HK-2 (cell line): ENCODE measurements around the gene CDC40.
"Not testable (repeated sequence)": the region's sequence is repeated elsewhere in the genome, so short reads cannot be mapped to it uniquely, and the experiment has no call there.

ENCODE experiments used
- DNase-seq: peaks from one replicate; pipeline ENCODE4 v3.0.0-alpha.2; 2018; ENCODE audit not compliant: unreplicated experiment

The CDC40 gene

DNA sequence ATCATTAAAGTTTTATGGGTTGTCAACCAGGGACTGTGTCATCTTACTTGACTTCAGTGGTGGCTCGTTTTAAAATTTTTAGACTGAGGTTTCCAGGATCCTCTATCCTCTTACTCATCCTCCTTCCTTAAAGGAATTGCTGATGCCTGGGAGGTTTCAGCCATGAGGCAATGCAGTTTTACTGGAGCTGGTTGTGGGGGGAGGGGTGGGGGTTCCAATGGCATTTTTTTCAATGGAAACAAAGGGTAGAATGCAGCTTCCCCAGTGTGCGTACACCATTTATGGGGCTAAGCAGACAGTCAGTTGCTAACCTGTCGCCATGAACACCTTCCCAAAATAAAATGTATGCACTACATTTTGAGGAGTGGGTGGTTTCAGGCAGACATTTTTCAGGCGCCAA is 89.9 kb downstream of the CDC40 start:
- DNase-seq, result peak; percentile 1

GRCh38 chr6:110271732-110272022 is 91.5 kb downstream of the CDC40 start:
- no peak for DNase-seq

DNA sequence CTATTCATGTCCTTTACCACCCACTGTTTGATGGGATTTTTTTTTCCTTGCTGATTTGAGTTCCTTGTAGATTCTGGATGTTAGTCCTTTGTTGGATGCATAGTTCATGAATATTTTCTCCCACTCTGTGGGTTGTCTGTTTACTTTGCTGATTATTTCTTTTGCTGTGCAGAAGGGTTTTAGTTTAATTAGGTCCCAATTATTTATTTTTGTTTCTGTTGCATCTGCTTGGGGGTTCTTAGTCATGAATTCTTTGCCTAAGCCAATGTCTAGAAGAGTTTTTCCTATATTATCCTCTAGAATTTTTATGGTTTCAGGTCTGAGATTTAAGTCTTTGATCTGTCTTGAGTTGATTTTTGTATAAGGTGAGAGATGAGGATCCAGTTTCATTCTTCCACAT is 92.6 kb downstream of the CDC40 start:
- DNase-seq, result not testable (repeated sequence)

- DNase-seq, result no peak
These were observed 97.0 kb downstream of the CDC40 start for GRCh38 chr6:110277100-110277665.
